ENCODE data around the gene PVR.

Gene PVR

DNA sequence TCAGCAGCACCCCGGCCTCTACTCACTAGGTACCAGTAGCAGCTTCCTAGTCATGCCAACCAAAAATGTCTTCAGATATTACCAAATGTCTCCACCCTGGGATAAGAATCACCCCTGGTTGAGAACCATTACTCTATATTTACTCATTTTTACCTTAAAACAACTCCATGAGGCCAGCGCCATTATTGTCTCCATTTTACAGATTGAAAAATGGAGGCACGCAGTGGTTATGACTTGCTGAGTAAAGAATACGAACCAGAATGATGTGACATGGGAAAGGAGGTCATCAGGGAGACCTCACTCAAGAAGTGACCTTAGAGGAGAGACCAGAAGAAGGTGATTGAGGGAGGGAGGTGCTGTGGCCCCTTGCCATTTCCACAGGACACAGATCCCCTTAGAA, 29.8 kb downstream of the PVR start:
- no peak overlapping the region for H2AFZ ChIP-seq (ENCODE audit: insufficient read depth, low read length, poor library complexity)
- H3K4me2 ChIP-seq (ENCODE audit: low read length) = no peak overlapping the region
- H3K9ac ChIP-seq (ENCODE audit: low read length) = no peak overlapping the region
- no peak overlapping the region for H3K4me3 ChIP-seq (ENCODE audit: low read depth, low read length)
- H3K27me3 ChIP-seq (ENCODE audit: insufficient read depth, low read length) = no peaks in the 10 kb centered on the region
- H4K91ac ChIP-seq (ENCODE audit: low read depth, low read length) = no peak overlapping the region
- no peak overlapping the region for H2BK5ac ChIP-seq (ENCODE audit: low read depth, low read length, poor library complexity)
- peaks cover 4% of the 10 kb centered on the region for H3K79me1 ChIP-seq (ENCODE audit: low read length)
- H3K18ac ChIP-seq (ENCODE audit: low read length) = no peak overlapping the region
- H4K8ac ChIP-seq (ENCODE audit: low read depth, low read length) = no peak overlapping the region
- no CpG with 5 or more reads among the region's 4 CpGs for WGBS (ENCODE audit: extremely low coverage, insufficient coverage, insufficient read length)
- no peak for DNase-seq
- H3K23ac ChIP-seq (ENCODE audit: low read length) = no peak overlapping the region
- no peak overlapping the region for H3K4ac ChIP-seq (ENCODE audit: low read depth, low read length)
- H2AK5ac ChIP-seq (ENCODE audit: low read length) = no peak overlapping the region
- H3K36me3 ChIP-seq (ENCODE audit: control insufficient read depth in 1 of 2, insufficient read depth in 2 of 2, low read length in 2 of 2) = no peaks in the 10 kb centered on the region
- H3K9me3 ChIP-seq (ENCODE audit: insufficient read depth, low read depth, low read length) = no peaks in the 10 kb centered on the region
- H3K4me1 ChIP-seq (ENCODE audit: control insufficient read depth in 1 of 2, insufficient read depth in 2 of 2, low read length in 2 of 2) = peaks cover 16 to 18% of the 10 kb centered on the region in 2 experiments
- no peak overlapping the region for H2BK120ac ChIP-seq (ENCODE audit: insufficient read depth, low read length, poor library complexity)
- no peak overlapping the region for H3K14ac ChIP-seq (ENCODE audit: low read length)
- no peaks in the 10 kb centered on the region for H3K79me2 ChIP-seq (ENCODE audit: control insufficient read depth, insufficient read depth, low read length, poor library complexity)
- no peak overlapping the region for H2BK12ac ChIP-seq (ENCODE audit: low read length)
- H4K12ac ChIP-seq (ENCODE audit: low read depth, low read length) = no peak overlapping the region
- H3K27ac ChIP-seq (ENCODE audit: low read depth, low read length) = no peak overlapping the region

DNA sequence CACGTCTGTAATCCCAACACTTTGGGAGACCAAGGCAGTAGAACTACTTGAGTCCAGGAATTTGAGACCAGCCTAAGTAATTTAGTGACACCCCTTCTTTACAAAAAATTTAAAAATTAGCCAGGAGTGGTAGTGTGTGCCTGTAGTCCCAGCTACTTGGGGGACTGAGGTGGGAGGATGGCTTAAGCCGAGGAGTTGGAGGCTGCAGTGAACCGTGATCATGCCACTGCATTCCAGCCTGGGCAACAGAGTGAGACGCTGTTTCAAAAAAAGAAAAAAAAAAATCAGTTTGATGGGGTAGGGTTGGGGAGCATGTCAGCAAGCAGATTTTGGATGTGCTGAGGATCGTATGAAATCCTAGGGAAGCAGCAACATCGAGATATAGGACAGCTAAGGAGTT, 31.8 kb downstream of the PVR start:
- H3K27ac ChIP-seq (ENCODE audit: low read depth, low read length) = no peak overlapping the region
- H4K91ac ChIP-seq (ENCODE audit: low read depth, low read length) = no peak overlapping the region
- no peak for DNase-seq
- H4K8ac ChIP-seq (ENCODE audit: low read depth, low read length) = no peak overlapping the region
- H4K12ac ChIP-seq (ENCODE audit: low read depth, low read length) = no peak overlapping the region
- H3K9me3 ChIP-seq (ENCODE audit: insufficient read depth, low read depth, low read length) = no peaks in the 10 kb centered on the region
- no peak overlapping the region for H3K4me2 ChIP-seq (ENCODE audit: low read length)
- no peak overlapping the region for H3K23ac ChIP-seq (ENCODE audit: low read length)
- no peak overlapping the region for H3K14ac ChIP-seq (ENCODE audit: low read length)
- H3K4ac ChIP-seq (ENCODE audit: low read depth, low read length) = no peak overlapping the region
- no peak overlapping the region for H2BK120ac ChIP-seq (ENCODE audit: insufficient read depth, low read length, poor library complexity)
- no peak overlapping the region for H3K18ac ChIP-seq (ENCODE audit: low read length)
- no peak overlapping the region for H2AK5ac ChIP-seq (ENCODE audit: low read length)
- H3K4me3 ChIP-seq (ENCODE audit: low read depth, low read length) = no peak overlapping the region
- H3K79me2 ChIP-seq (ENCODE audit: control insufficient read depth, insufficient read depth, low read length, poor library complexity) = no peaks in the 10 kb centered on the region
- peaks cover 4% of the 10 kb centered on the region for H3K79me1 ChIP-seq (ENCODE audit: low read length)
- H3K36me3 ChIP-seq (ENCODE audit: control insufficient read depth in 1 of 2, insufficient read depth in 2 of 2, low read length in 2 of 2) = no peaks in the 10 kb centered on the region
- H3K27me3 ChIP-seq (ENCODE audit: insufficient read depth, low read length) = no peaks in the 10 kb centered on the region
- no peak overlapping the region for H2BK12ac ChIP-seq (ENCODE audit: low read length)
- no CpG with 5 or more reads among the region's 6 CpGs for WGBS (ENCODE audit: extremely low coverage, insufficient coverage, insufficient read length)
- no peak overlapping the region for H3K9ac ChIP-seq (ENCODE audit: low read length)
- no peak overlapping the region for H2AFZ ChIP-seq (ENCODE audit: insufficient read depth, low read length, poor library complexity)
- peaks cover 16 to 18% of the 10 kb centered on the region in 2 experiments for H3K4me1 ChIP-seq (ENCODE audit: control insufficient read depth in 1 of 2, insufficient read depth in 2 of 2, low read length in 2 of 2)
- no peak overlapping the region for H2BK5ac ChIP-seq (ENCODE audit: low read depth, low read length, poor library complexity)

DNA sequence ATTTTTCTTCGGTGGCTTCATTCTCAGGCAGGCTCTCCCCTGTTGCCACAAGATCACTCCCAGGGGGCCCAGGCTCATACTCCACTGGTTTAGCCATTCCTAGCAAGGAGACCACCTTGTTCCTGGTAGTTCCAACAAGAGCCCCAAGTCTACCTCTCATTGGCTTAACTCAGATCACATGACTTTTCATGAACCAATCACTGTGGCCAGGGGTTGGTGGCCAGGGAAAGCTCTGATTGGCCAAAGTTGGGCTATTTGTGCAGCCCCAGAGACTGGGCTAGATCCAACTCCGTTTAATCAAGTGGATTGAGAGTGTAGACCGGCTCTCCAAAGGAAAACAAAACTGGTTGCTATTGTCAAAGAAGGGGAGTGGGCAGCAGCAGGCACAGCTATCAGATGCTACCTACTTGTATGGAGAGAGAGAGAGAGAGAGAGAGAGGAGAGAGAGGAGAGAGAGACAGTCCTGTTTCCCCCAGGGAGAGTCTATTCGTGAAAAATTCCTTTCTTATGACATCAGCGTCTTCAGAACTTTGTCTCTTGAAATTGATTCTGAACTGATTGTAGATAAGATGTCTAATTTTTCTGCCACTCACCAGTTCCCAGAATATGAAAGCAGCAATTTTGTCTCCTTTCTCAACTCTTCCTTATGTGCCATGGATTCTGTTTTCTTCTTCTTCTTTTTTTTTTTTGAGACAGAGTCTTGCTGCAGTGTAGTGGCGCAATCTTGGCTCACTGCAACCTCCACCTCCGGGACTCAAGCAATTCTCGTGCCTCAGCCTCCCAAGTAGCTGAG, 33.5 kb downstream of the PVR start:
- Histone ChIP-seq H4K8ac (ENCODE audit: low read depth, low read length) (peak overlapping the region; percentile 50), H3K23ac (ENCODE audit: low read length) (no peak overlapping the region), H2AK5ac (ENCODE audit: low read length) (peak overlapping the region; percentile 7), H4K12ac (ENCODE audit: low read depth, low read length) (peak overlapping the region; percentile 21), H4K91ac (ENCODE audit: low read depth, low read length) (peak overlapping the region; percentile 25), H3K9me3 (ENCODE audit: insufficient read depth, low read depth, low read length) (no peaks in the 10 kb centered on the region), H2AFZ (ENCODE audit: insufficient read depth, low read length, poor library complexity) (peak overlapping the region; percentile 11), H3K27ac (ENCODE audit: low read depth, low read length) (peak overlapping the region; percentile 41), H3K79me2 (ENCODE audit: control insufficient read depth, insufficient read depth, low read length, poor library complexity) (no peaks in the 10 kb centered on the region), H2BK5ac (ENCODE audit: low read depth, low read length, poor library complexity) (peak overlapping the region; percentile 64), H2BK120ac (ENCODE audit: insufficient read depth, low read length, poor library complexity) (no peak overlapping the region), H3K27me3 (ENCODE audit: insufficient read depth, low read length) (no peaks in the 10 kb centered on the region), H2BK12ac (ENCODE audit: low read length) (peak overlapping the region; percentile 74), H3K79me1 (ENCODE audit: low read length) (peaks cover 4% of the 10 kb centered on the region), H3K4ac (ENCODE audit: low read depth, low read length) (peak overlapping the region; percentile 9), H3K18ac (ENCODE audit: low read length) (peak overlapping the region; percentile 69), H3K36me3 (ENCODE audit: control insufficient read depth in 1 of 2, insufficient read depth in 2 of 2, low read length in 2 of 2) (no peaks in the 10 kb centered on the region), H3K4me3 (ENCODE audit: low read depth, low read length) (no peak overlapping the region), H3K9ac (ENCODE audit: low read length) (no peak overlapping the region), H3K14ac (ENCODE audit: low read length) (peak overlapping the region; percentile 20), H3K4me1 (ENCODE audit: control insufficient read depth in 1 of 2, insufficient read depth in 2 of 2, low read length in 2 of 2) (peaks cover 10 to 11% of the 10 kb centered on the region in 2 experiments), H3K4me2 (ENCODE audit: low read length) (peak overlapping the region; percentile 27)
- WGBS (ENCODE audit: extremely low coverage, insufficient coverage, insufficient read length) = no CpG with 5 or more reads among the region's 8 CpGs
- peak; percentile 56 to 94 for DNase-seq

DNA sequence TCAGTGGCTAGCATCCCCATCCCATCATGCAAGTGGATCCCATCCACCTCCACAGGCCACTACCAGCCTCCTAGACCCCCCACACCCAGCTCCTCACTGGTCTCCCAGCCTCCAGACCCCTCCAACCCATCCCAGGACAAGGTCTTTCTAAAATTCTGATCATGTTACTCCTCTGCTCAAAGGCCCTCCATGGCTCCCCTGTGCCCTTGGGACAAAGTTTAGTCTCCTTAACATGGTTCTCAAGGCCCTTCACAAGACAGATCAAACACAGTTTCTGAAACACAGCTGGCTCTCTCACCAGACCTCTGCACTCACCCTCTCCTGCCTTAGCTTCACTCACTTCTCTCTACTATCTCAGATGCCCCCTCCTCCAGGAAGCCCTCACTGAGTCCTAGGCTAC, 36.8 kb downstream of the PVR start:
- H2BK120ac ChIP-seq (ENCODE audit: insufficient read depth, low read length, poor library complexity) = no peak overlapping the region
- no peak overlapping the region for H2BK12ac ChIP-seq (ENCODE audit: low read length)
- H3K9ac ChIP-seq (ENCODE audit: low read length) = no peak overlapping the region
- H3K79me1 ChIP-seq (ENCODE audit: low read length) = peaks cover 4% of the 10 kb centered on the region
- no peaks in the 10 kb centered on the region for H3K27me3 ChIP-seq (ENCODE audit: insufficient read depth, low read length)
- H3K18ac ChIP-seq (ENCODE audit: low read length) = no peak overlapping the region
- peaks cover 8 to 11% of the 10 kb centered on the region in 2 experiments for H3K4me1 ChIP-seq (ENCODE audit: control insufficient read depth in 1 of 2, insufficient read depth in 2 of 2, low read length in 2 of 2)
- no peaks in the 10 kb centered on the region for H3K79me2 ChIP-seq (ENCODE audit: control insufficient read depth, insufficient read depth, low read length, poor library complexity)
- no peak overlapping the region for H2AK5ac ChIP-seq (ENCODE audit: low read length)
- H3K4me3 ChIP-seq (ENCODE audit: low read depth, low read length) = no peak overlapping the region
- no peak overlapping the region for H4K12ac ChIP-seq (ENCODE audit: low read depth, low read length)
- H2BK5ac ChIP-seq (ENCODE audit: low read depth, low read length, poor library complexity) = no peak overlapping the region
- no peak overlapping the region for H4K8ac ChIP-seq (ENCODE audit: low read depth, low read length)
- no peak overlapping the region for H3K23ac ChIP-seq (ENCODE audit: low read length)
- H3K27ac ChIP-seq (ENCODE audit: low read depth, low read length) = no peak overlapping the region
- no peaks in the 10 kb centered on the region for H3K9me3 ChIP-seq (ENCODE audit: insufficient read depth, low read depth, low read length)
- H3K4ac ChIP-seq (ENCODE audit: low read depth, low read length) = no peak overlapping the region
- no peak overlapping the region for H2AFZ ChIP-seq (ENCODE audit: insufficient read depth, low read length, poor library complexity)
- no peak overlapping the region for H4K91ac ChIP-seq (ENCODE audit: low read depth, low read length)
- no peak overlapping the region for H3K14ac ChIP-seq (ENCODE audit: low read length)
- no peak for DNase-seq
- H3K36me3 ChIP-seq (ENCODE audit: control insufficient read depth in 1 of 2, insufficient read depth in 2 of 2, low read length in 2 of 2) = no peaks in the 10 kb centered on the region
- no peak overlapping the region for H3K4me2 ChIP-seq (ENCODE audit: low read length)

Data from trophoblast cell (in vitro differentiated cells and primary cell).